SK-N-SH (cell line): ENCODE data around the gene TMPRSS9. TPM values are rescaled to one million over a fixed set of nuclear protein-coding genes. Genes with fewer than 3 reads are reported as not detected.
A peak's percentile ranks its signal among the peaks of the same experiment; 100 is the strongest.

ENCODE experiments used
- CTCF ChIA-PET: fragments of 300-600, 350-600 bp; formaldehyde crosslinking; extraction: SDS; loops from one replicate; lab custom pipeline; 2021; lab: Yijun Ruan, JAX
- POLR2A ChIA-PET: fragments of 350-600 bp; sonication (Branson Sonifier 250); formaldehyde crosslinking; extraction: SDS; loops from one replicate; lab custom pipeline; 2020; ENCODE audit warnings: antibody characterized with exemption, inconsistent platforms; lab: Yijun Ruan, JAX
- DNase-seq: peaks from one replicate; pipeline ENCODE4 v3.0.0; 2012
- H2AFZ ChIP-seq: fragments of 200-600 bp; sonication (generic); 2 replicates; pipeline ENCODE4 v1.8.1; 2016; ENCODE audit warnings: antibody characterized with exemption, mild to moderate bottlenecking, low read depth
- H3F3A ChIP-seq: fragments of 200-600 bp; sonication (generic); replicated peaks from 2 replicates; pipeline ENCODE3; 2016; ENCODE audit warnings: antibody characterized with exemption, mild to moderate bottlenecking; ENCODE audit not compliant: insufficient read depth
- H3K27ac ChIP-seq, 2 experiments: fragments of 200-500 bp in 1 of 2; fragments of 200-600 bp in 1 of 2; sonication (Bioruptor generic) in 1 of 2; sonication (generic), shearing (Covaris generic) in 1 of 2; 2 replicates each; pipeline versions ENCODE4 v1.5.1 to v1.6.1; 2014 to 2016; ENCODE audit warnings: low read depth in 2 of 2, inconsistent platforms in 1 of 2, low read length in 1 of 2, mild to moderate bottlenecking in 1 of 2, mixed read lengths in 1 of 2
- H3K27me3 ChIP-seq: fragments of 200-600 bp; sonication (generic), shearing (Covaris generic); 2 replicates; pipeline ENCODE4 v1.6.1; 2016; ENCODE audit warnings: mixed run types; ENCODE audit not compliant: insufficient read depth
- H3K36me3 ChIP-seq, 2 experiments: fragments of 200-500 bp in 1 of 2; fragments of 200-600 bp in 1 of 2; sonication (Bioruptor generic) in 1 of 2; sonication (generic) in 1 of 2; replicated peaks in 1 of 2; 2 replicates each; pipeline versions ENCODE3 to v1.5.1; 2014 to 2016; ENCODE audit warnings: low read length in 1 of 2, mild to moderate bottlenecking in 1 of 2; ENCODE audit not compliant: insufficient read depth in 2 of 2, control insufficient read depth in 1 of 2
- H3K4me1 ChIP-seq, 2 experiments: fragments of 200-500 bp in 1 of 2; fragments of 200-600 bp in 1 of 2; sonication (Bioruptor generic) in 1 of 2; sonication (generic), shearing (Covaris generic) in 1 of 2; 2 replicates each; pipeline versions ENCODE4 v1.5.1 to v1.6.1; 2014 to 2016; ENCODE audit warnings: low read depth in 1 of 2, low read length in 1 of 2, mixed run types in 1 of 2; ENCODE audit not compliant: insufficient read depth in 2 of 2, control insufficient read depth in 1 of 2
- H3K4me2 ChIP-seq: fragments of 200-600 bp; sonication (generic), shearing (Covaris generic); 2 replicates; pipeline ENCODE4 v1.6.1; 2017; ENCODE audit warnings: mixed run types
- H3K4me3 ChIP-seq, 2 experiments: fragments of 200-500 bp in 1 of 2; fragments of 200-600 bp in 1 of 2; sonication (Bioruptor generic) in 1 of 2; sonication (generic), shearing (Covaris generic) in 1 of 2; 2 replicates each; pipeline versions ENCODE4 v1.5.1 to v1.8.1; 2014 to 2016; ENCODE audit warnings: low read depth in 2 of 2, inconsistent platforms in 1 of 2, low read length in 1 of 2, mild to moderate bottlenecking in 1 of 2, mixed read lengths in 1 of 2, moderate library complexity in 1 of 2
- H3K79me2 ChIP-seq: fragments of 200-600 bp; sonication (generic); 2 replicates; pipeline ENCODE4 v1.8.1; 2017; ENCODE audit warnings: mild to moderate bottlenecking; ENCODE audit not compliant: insufficient read depth
- H3K9ac ChIP-seq: fragments of 200-600 bp; sonication (generic); 2 replicates; pipeline ENCODE4 v1.6.1; 2017; ENCODE audit warnings: mixed run types
- H3K9me2 ChIP-seq: fragments of 200-600 bp; sonication (generic); 2 replicates; pipeline ENCODE4 v1.6.1; 2017; ENCODE audit warnings: mixed run types
- H3K9me3 ChIP-seq: fragments of 200-600 bp; sonication (generic); 2 replicates; pipeline ENCODE4 v1.6.1; 2017; ENCODE audit warnings: mixed run types, mild to moderate bottlenecking, moderate library complexity
- H4K20me1 ChIP-seq: fragments of 200-600 bp; sonication (generic); 2 replicates; pipeline ENCODE4 v1.6.1; 2017; ENCODE audit warnings: mild to moderate bottlenecking, mixed run types; ENCODE audit not compliant: insufficient read depth
- CTCF ChIP-seq: fragments of 200-600 bp; sonication (generic); IDR thresholded peaks from 2 replicates; pipeline ENCODE4 v1.6.1; 2017; ENCODE audit warnings: antibody characterized with exemption, mild to moderate bottlenecking, moderate library complexity
- EP300 ChIP-seq, 2 experiments: IDR thresholded peaks; 2 replicates each; pipeline versions ENCODE4 v1.4.0 to v1.6.1; 2012; ENCODE audit warnings: borderline replicate concordance in 1 of 2, low read depth in 1 of 2, low read length in 1 of 2
- EZH2phosphoT487 ChIP-seq: fragments of 200-600 bp; sonication (generic); IDR thresholded peaks from 2 replicates; pipeline ENCODE4 v1.6.1; 2017; ENCODE audit warnings: low read depth, mixed run types, mild to moderate bottlenecking, antibody characterized with exemption, moderate library complexity, borderline replicate concordance
- FOXJ3 ChIP-seq: sonication (generic); formaldehyde crosslinking; IDR thresholded peaks from 2 replicates; pipeline ENCODE4 v1.5.1; 2020; ENCODE audit warnings: mild to moderate bottlenecking, missing genetic modification reagents
- GABPA ChIP-seq: IDR thresholded peaks from 2 replicates; pipeline ENCODE4 v1.4.0; 2012; ENCODE audit warnings: low read depth, mild to moderate bottlenecking
- IRF3 ChIP-seq: fragments of 150-350 bp; IDR thresholded peaks from 2 replicates; pipeline ENCODE4 v1.6.1; 2016; ENCODE audit warnings: mild to moderate bottlenecking, low read depth, low read length
- MAX ChIP-seq: IDR thresholded peaks from 2 replicates; pipeline ENCODE4 v1.4.0; 2012; ENCODE audit warnings: low read depth
- MEF2A ChIP-seq: IDR thresholded peaks from 2 replicates; pipeline ENCODE4 v1.4.0; 2012; ENCODE audit warnings: low read depth, borderline replicate concordance
- MXI1 ChIP-seq: IDR thresholded peaks from 2 replicates; pipeline ENCODE4 v1.6.1; 2012; ENCODE audit warnings: mild to moderate bottlenecking, low read depth, low read length, improper control_type of control experiment
- NFIC ChIP-seq: IDR thresholded peaks from 2 replicates; pipeline ENCODE4 v1.4.0; 2012; ENCODE audit warnings: borderline replicate concordance
- POLR2AphosphoS5 ChIP-seq: IDR thresholded peaks from 2 replicates; pipeline ENCODE4 v1.6.1; 2012; ENCODE audit warnings: low read depth, low read length
- RAD21 ChIP-seq: IDR thresholded peaks from 2 replicates; pipeline ENCODE4 v1.6.1; 2012; ENCODE audit warnings: mild to moderate bottlenecking, low read length
- REST ChIP-seq: IDR thresholded peaks from 2 replicates; pipeline ENCODE4 v1.6.1; 2012; ENCODE audit warnings: mild to moderate bottlenecking, low read depth, low read length, moderate library complexity
- RFX5 ChIP-seq: IDR thresholded peaks from 2 replicates; pipeline ENCODE4 v1.6.1; 2012; ENCODE audit warnings: mild to moderate bottlenecking, improper control_type of control experiment, low read length
- RXRA ChIP-seq: IDR thresholded peaks from 2 replicates; pipeline ENCODE4 v1.4.0; 2012; ENCODE audit warnings: low read depth, mild to moderate bottlenecking, borderline replicate concordance
- SMC3 ChIP-seq: IDR thresholded peaks from 2 replicates; pipeline ENCODE4 v1.6.1; 2012; ENCODE audit warnings: low read depth, low read length, improper control_type of control experiment
- TEAD4 ChIP-seq: IDR thresholded peaks from 2 replicates; pipeline ENCODE4 v1.4.0; 2012; ENCODE audit warnings: mild to moderate bottlenecking, borderline replicate concordance; ENCODE audit not compliant: insufficient read depth
- USF1 ChIP-seq: IDR thresholded peaks from 2 replicates; pipeline ENCODE4 v1.4.0; 2012; ENCODE audit warnings: low read depth, borderline replicate concordance
- WGBS: methylation state at CpG from one replicate; pipeline ENCODE4 v1.1.6; 2017; ENCODE audit warnings: low lambda C conversion rate; 5-methylcytosine and 5-hydroxymethylcytosine counted together
- polyA plus RNA-seq, 3 experiments: library from polyadenylated mRNA; depleted of rRNA; stranded (reverse); fragments of >200 nt; gene quantifications; 2 replicates each; pipeline ENCODE4 v1.2.3, GENCODE V29; 2012

Gene TMPRSS9
- polyA plus RNA-seq, 1 of the 3 experiments (the other 2 are of a cell fraction), result not detected

GRCh38 chr19:2329149-2329478, 31.0 kb upstream of the TMPRSS9 start:
- Histone ChIP-seq H3K79me2 (peaks cover 81% of the 10 kb centered on the region), H4K20me1 (peaks cover 19% of the 10 kb centered on the region; the same call in 1 of the 2 replicates), H2AFZ (0 out of 2 replicates have a peak overlapping the region, but pooled peaks have one; percentile 67), H3K36me3 (peaks cover 3 to 10% of the 10 kb centered on the region in 2 experiments), H3K4me3 (peak overlapping the region; percentile 76 to 91), H3K9me2 (no peaks in the 10 kb centered on the region), H3K4me2 (peak overlapping the region; percentile 92), H3K9ac (peak overlapping the region; percentile 81), H3K27ac (peak overlapping the region; percentile 67 to 84; a peak in 1 of 4 replicates), H3K27me3 (no peaks in the 10 kb centered on the region), H3K4me1 (peaks cover 6 to 14% of the 10 kb centered on the region in 2 experiments; a peak in 2 of 4 replicates), H3F3A (no peaks in the 10 kb centered on the region), H3K9me3 (no peaks in the 10 kb centered on the region)
- CTCF ChIA-PET, result interaction anchor here (3.4 to 5.2 kb wide), 2 partner anchors 13 to 55 kb away, joined by 20 to 51 read pairs; no protein-coding TSS in a partner anchor
- peak; percentile 59 for DNase-seq
- TF ChIP-seq MAX, result no peak
- TF ChIP-seq GABPA, result no peak
- no peak for TF ChIP-seq IRF3
- TF ChIP-seq REST, result no peak
- TF ChIP-seq RXRA, result no peak
- TF ChIP-seq FOXJ3 (CRISPR knock-in tag), result no peak
- TF ChIP-seq MEF2A, result no peak
- no peak for TF ChIP-seq EP300 (IDR thresholded peaks at IDR 0.05; ENCODE audit: borderline replicate concordance in 1 of 2, low read depth in 1 of 2, low read length in 1 of 2)
- no peak for TF ChIP-seq NFIC
- WGBS, result 5% methylated on average over 3 of the region's 16 CpGs
- POLR2A ChIA-PET, result no interaction called here

- Histone ChIP-seq H3F3A (peaks cover 3% of the 10 kb centered on the region), H3K79me2 (peaks cover 84% of the 10 kb centered on the region), H3K36me3 (peaks cover 3 to 7% of the 10 kb centered on the region in 2 experiments), H3K9me3 (no peaks in the 10 kb centered on the region), H3K4me3 (peak overlapping the region; percentile 76 to 91), H3K4me1 (peaks cover 6 to 14% of the 10 kb centered on the region in 2 experiments; a peak in 2 of 4 replicates), H3K9me2 (no peaks in the 10 kb centered on the region), H3K9ac (peak overlapping the region; percentile 81), H3K27ac (no peak overlapping the region), H4K20me1 (peaks cover 19% of the 10 kb centered on the region; the same call in 1 of the 2 replicates), H3K27me3 (no peaks in the 10 kb centered on the region), H2AFZ (no peak overlapping the region), H3K4me2 (peak overlapping the region; percentile 92)
- CTCF ChIA-PET, result interaction anchor here (3.4 kb wide), 1 partner anchor 55 kb away, joined by 20 read pairs; no protein-coding TSS in a partner anchor
- POLR2A ChIA-PET, result no interaction called here
- WGBS, result 83% methylated on average over 13 of the region's 13 CpGs
- DNase-seq, result no peak
- TF ChIP-seq TEAD4 (no peak), SMC3 (no peak), GABPA (no peak), EZH2phosphoT487 (no peak), MXI1 (no peak), RAD21 (no peak), RFX5 (no peak), POLR2AphosphoS5 (no peak), USF1 (no peak), MAX (no peak), CTCF (no peak)
Measured at GRCh38 chr19:2329501-2329916, 30.6 kb upstream of the TMPRSS9 start.
